ENCODE measurements around the gene RAPGEF6. TPM values are rescaled to one million over a fixed set of nuclear protein-coding genes. Genes with fewer than 3 reads are reported as not detected.
"Not testable (repeated sequence)": the region's sequence is repeated elsewhere in the genome, so short reads cannot be mapped to it uniquely, and the experiment has no call there.

Gene RAPGEF6
- total RNA-seq, 2 experiments from 2014 or later, result 34.5 to 37.3 TPM

- H3K27ac Mint-ChIP-seq; H3K4me3 Mint-ChIP-seq; H3K9me3 Mint-ChIP-seq; DNase-seq; CTCF ChIA-PET; H3K27me3 Mint-ChIP-seq (ENCODE audit: low read depth); intact Hi-C loops (cut with micrococcal nuclease): not testable (repeated sequence)
- peaks cover 21% of the 10 kb centered on the region for H3K36me3 Mint-ChIP-seq (ENCODE audit: low read depth)
- peaks cover 74% of the 10 kb centered on the region for H3K4me1 Mint-ChIP-seq (ENCODE audit: low read depth)
These were observed 13.9 kb downstream of the RAPGEF6 start for GRCh38 chr5:131621164-131621563.

DNA sequence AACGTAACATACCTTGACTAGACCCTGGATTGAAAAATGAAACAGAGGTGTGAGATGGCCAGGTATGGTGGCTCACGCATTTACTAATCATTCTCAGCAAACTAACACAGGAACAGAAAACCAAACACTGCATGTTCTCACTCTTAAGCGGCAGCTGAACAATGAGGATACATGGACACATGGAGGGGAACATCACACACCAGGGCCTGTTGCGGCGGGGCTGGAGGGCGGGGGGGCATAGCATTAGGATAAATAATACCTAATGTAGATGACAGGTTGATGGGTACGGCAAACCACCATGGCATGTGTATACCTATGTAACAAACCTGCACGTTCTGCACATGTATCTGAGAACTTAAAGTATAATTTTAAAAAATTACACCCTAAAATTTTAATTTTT is 15.9 kb downstream of the RAPGEF6 start:
- CTCF ChIA-PET, result no interaction called here
- H3K4me1 Mint-ChIP-seq (ENCODE audit: low read depth), result peaks cover 79% of the 10 kb centered on the region
- H3K27ac Mint-ChIP-seq, result no peak overlapping the region
- H3K4me3 Mint-ChIP-seq, result no peak overlapping the region
- H3K9me3 Mint-ChIP-seq, result peaks cover 3% of the 10 kb centered on the region
- intact Hi-C loops (cut with micrococcal nuclease), result no loop called here
- no peaks in the 10 kb centered on the region for H3K27me3 Mint-ChIP-seq (ENCODE audit: low read depth)
- DNase-seq, result no peak
- peaks cover 22% of the 10 kb centered on the region for H3K36me3 Mint-ChIP-seq (ENCODE audit: low read depth)

DNA sequence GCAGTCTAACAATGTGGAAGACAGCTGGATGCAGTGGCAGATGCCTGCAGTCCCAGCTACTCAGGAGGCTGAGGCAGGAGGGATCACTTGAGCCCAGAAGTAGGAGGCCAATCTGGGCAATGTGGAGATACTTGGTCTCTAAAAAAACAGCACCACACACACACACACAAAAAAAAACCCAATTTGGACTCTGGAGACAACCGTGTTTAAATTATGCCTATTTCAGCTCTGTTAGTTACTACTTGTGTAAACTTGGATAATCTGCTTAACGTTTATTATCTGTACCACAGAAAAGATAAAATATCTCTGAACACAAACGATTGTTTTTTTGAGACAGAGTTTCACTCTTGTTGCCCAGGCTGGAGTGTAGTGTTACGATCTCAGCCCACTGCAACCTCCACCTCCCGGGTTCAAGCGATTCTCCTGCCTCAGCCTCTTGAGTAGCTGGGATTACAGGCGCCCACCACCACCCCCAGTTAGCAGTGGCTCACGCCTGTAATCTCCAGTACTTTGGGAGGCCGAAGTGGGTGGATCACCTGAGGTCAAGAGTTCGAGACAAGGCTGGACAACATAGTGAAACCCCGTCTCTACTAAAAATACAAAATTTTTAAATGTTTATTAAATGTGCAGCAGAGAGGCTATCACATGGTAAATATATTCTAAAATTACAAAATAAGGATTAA is 17.7 kb downstream of the RAPGEF6 start:
- no peak overlapping the region for H3K4me3 Mint-ChIP-seq
- H3K9me3 Mint-ChIP-seq, result peaks cover 3% of the 10 kb centered on the region
- H3K36me3 Mint-ChIP-seq (ENCODE audit: low read depth), result peaks cover 14% of the 10 kb centered on the region
- CTCF ChIA-PET, result interaction anchor here (0.7 kb wide), 1 partner anchor 21 kb away, joined by 3 read pairs; no protein-coding TSS in a partner anchor
- no peaks in the 10 kb centered on the region for H3K27me3 Mint-ChIP-seq (ENCODE audit: low read depth)
- no peak for DNase-seq
- intact Hi-C loops (cut with micrococcal nuclease), result no loop called here
- no peak overlapping the region for H3K27ac Mint-ChIP-seq
- peaks cover 72% of the 10 kb centered on the region for H3K4me1 Mint-ChIP-seq (ENCODE audit: low read depth)

GRCh38 chr5:131615957-131616356 is 19.1 kb downstream of the RAPGEF6 start:
- peaks cover 67% of the 10 kb centered on the region for H3K4me1 Mint-ChIP-seq (ENCODE audit: low read depth)
- no peak overlapping the region for H3K27ac Mint-ChIP-seq
- CTCF ChIA-PET, result interaction anchor here (0.6 to 1.8 kb wide), 2 partner anchors 26 to 622 kb away, joined by 3 to 10 read pairs; no protein-coding TSS in a partner anchor

GRCh38 chr5:131613423-131613822 is 21.6 kb downstream of the RAPGEF6 start:
- CTCF ChIA-PET, result interaction anchor here (0.9 to 1.5 kb wide), 2 partner anchors 24 to 34 kb away, joined by 3 to 6 read pairs; no protein-coding TSS in a partner anchor
- peaks cover 69% of the 10 kb centered on the region for H3K4me1 Mint-ChIP-seq (ENCODE audit: low read depth)
- intact Hi-C loops (cut with micrococcal nuclease), result no loop called here
- H3K27me3 Mint-ChIP-seq (ENCODE audit: low read depth), result no peaks in the 10 kb centered on the region
- peaks cover 3% of the 10 kb centered on the region for H3K9me3 Mint-ChIP-seq
- H3K4me3 Mint-ChIP-seq, result no peak overlapping the region
- H3K27ac Mint-ChIP-seq, result no peak overlapping the region
- no peak for DNase-seq
- peaks cover 18% of the 10 kb centered on the region for H3K36me3 Mint-ChIP-seq (ENCODE audit: low read depth)

More at GRCh38 chr5:131615957-131616356, 19.1 kb downstream of the RAPGEF6 start:
- Mint-ChIP-seq H3K9me3 (peaks cover 3% of the 10 kb centered on the region), H3K4me3 (no peak overlapping the region), H3K27me3 (ENCODE audit: low read depth) (no peaks in the 10 kb centered on the region), H3K36me3 (ENCODE audit: low read depth) (peaks cover 15% of the 10 kb centered on the region)
- intact Hi-C loops (cut with micrococcal nuclease), result no loop called here
- no peak for DNase-seq

DNA sequence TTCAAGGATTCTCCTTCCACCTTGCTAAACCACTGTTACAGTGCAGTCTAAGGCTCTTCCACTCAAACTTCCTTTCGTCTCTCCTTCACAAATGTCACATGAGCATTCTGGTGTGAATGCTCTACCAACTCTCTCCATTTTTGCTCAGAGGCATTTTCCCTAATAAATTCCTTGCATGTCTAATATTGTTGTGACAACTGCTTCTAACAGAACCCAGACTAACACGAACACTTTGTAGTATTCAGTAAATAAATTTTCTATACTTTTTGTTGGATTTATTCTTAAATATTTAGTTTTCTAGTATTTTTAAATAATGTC is 24.0 kb downstream of the RAPGEF6 start:
- intact Hi-C loops (cut with micrococcal nuclease), result no loop called here
- H3K9me3 Mint-ChIP-seq, result peaks cover 3% of the 10 kb centered on the region
- CTCF ChIA-PET, result interaction anchor here (1.1 to 2.4 kb wide), 2 partner anchors 21 to 452 kb away, joined by 4 to 8 read pairs; no protein-coding TSS in a partner anchor
- no peaks in the 10 kb centered on the region for H3K27me3 Mint-ChIP-seq (ENCODE audit: low read depth)
- H3K36me3 Mint-ChIP-seq (ENCODE audit: low read depth), result peaks cover 14% of the 10 kb centered on the region
- no peak overlapping the region for H3K4me3 Mint-ChIP-seq
- peaks cover 70% of the 10 kb centered on the region for H3K4me1 Mint-ChIP-seq (ENCODE audit: low read depth)
- no peak overlapping the region for H3K27ac Mint-ChIP-seq
- DNase-seq, result no peak

- CTCF ChIA-PET, result interaction anchor here (0.9 to 2.4 kb wide), 3 partner anchors 21 to 452 kb away, joined by 3 to 8 read pairs (median 4); no protein-coding TSS in a partner anchor
- H3K4me3 Mint-ChIP-seq, result no peak overlapping the region
- H3K27me3 Mint-ChIP-seq (ENCODE audit: low read depth), result no peaks in the 10 kb centered on the region
- DNase-seq, result no peak
- H3K36me3 Mint-ChIP-seq (ENCODE audit: low read depth), result peaks cover 12% of the 10 kb centered on the region
- H3K27ac Mint-ChIP-seq, result no peak overlapping the region
- H3K9me3 Mint-ChIP-seq, result no peaks in the 10 kb centered on the region
- H3K4me1 Mint-ChIP-seq (ENCODE audit: low read depth), result peaks cover 68% of the 10 kb centered on the region
- intact Hi-C loops (cut with micrococcal nuclease), result no loop called here
These were observed 24.6 kb downstream of the RAPGEF6 start for GRCh38 chr5:131610198-131611063.

DNA sequence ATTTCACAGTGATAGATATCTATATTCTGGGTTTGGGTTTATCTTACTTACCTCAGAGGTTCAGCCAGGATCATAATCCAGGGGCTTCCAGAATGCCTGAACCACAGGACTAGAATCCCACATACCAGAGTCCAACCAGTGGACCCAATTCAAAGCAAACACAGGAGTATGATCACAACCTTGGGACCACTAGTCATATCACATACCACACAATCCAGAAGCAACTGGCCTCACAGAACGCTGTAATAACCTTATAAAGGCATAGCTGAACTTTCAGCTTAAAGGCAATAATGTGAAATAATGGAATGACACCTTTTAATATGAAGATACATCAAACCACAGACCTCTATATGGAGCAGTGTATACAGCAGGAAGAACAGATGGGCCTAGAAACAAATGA is 25.3 kb downstream of the RAPGEF6 start:
- Mint-ChIP-seq H3K4me3 (no peak overlapping the region), H3K9me3 (no peaks in the 10 kb centered on the region), H3K27me3 (ENCODE audit: low read depth) (no peaks in the 10 kb centered on the region), H3K4me1 (ENCODE audit: low read depth) (peaks cover 69% of the 10 kb centered on the region), H3K27ac (no peak overlapping the region), H3K36me3 (ENCODE audit: low read depth) (peaks cover 10% of the 10 kb centered on the region)
- DNase-seq, result no peak
- intact Hi-C loops (cut with micrococcal nuclease), result no loop called here
- CTCF ChIA-PET, result interaction anchor here (0.6 to 2.4 kb wide), 3 partner anchors 20 to 197 kb away, joined by 3 to 8 read pairs (median 5); no protein-coding TSS in a partner anchor

DNA sequence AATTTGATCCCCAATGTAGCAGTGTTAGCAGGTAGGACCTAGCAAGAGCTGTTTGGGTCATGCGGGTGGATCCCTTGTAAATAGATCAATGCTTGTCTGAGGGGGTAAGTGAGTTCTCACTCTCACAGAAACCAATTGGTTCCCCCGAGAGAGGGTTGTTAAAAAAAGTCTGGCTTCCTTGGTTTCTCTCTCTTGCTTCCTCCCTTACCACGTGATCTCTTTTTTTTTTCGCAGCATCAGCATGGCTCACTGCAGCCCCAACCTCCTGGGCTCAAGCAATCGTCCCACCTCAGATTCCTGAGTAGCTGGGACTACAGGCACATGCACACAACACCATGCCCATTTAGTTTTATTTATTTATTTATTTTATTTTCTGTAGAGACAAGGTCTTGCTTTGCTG is 26.4 kb downstream of the RAPGEF6 start:
- H3K36me3 Mint-ChIP-seq (ENCODE audit: low read depth), result peaks cover 5% of the 10 kb centered on the region
- H3K9me3 Mint-ChIP-seq, result no peaks in the 10 kb centered on the region
- CTCF ChIA-PET, result interaction anchor here (0.7 to 2.4 kb wide), 3 partner anchors 19 to 455 kb away, joined by 3 to 8 read pairs (median 7); no protein-coding TSS in a partner anchor
- H3K27me3 Mint-ChIP-seq (ENCODE audit: low read depth), result no peaks in the 10 kb centered on the region
- DNase-seq, result no peak
- H3K27ac Mint-ChIP-seq, result no peak overlapping the region
- no peak overlapping the region for H3K4me3 Mint-ChIP-seq
- peaks cover 62% of the 10 kb centered on the region for H3K4me1 Mint-ChIP-seq (ENCODE audit: low read depth)
- intact Hi-C loops (cut with micrococcal nuclease), result loop anchor here (1.0 kb wide), 1 partner anchor 24 kb away; no protein-coding TSS in a partner anchor

GRCh38 chr5:131607903-131608540 is 27.0 kb downstream of the RAPGEF6 start:
- Mint-ChIP-seq H3K4me3 (no peak overlapping the region), H3K27ac (no peak overlapping the region), H3K27me3 (ENCODE audit: low read depth) (no peaks in the 10 kb centered on the region), H3K9me3 (no peaks in the 10 kb centered on the region), H3K4me1 (ENCODE audit: low read depth) (peaks cover 59% of the 10 kb centered on the region), H3K36me3 (ENCODE audit: low read depth) (peaks cover 5% of the 10 kb centered on the region)
- DNase-seq, result no peak
- intact Hi-C loops (cut with micrococcal nuclease), result loop anchor here (1.0 kb wide), 1 partner anchor 24 kb away; no protein-coding TSS in a partner anchor
- CTCF ChIA-PET, result interaction anchor here (0.7 to 0.9 kb wide), 2 partner anchors 21 to 455 kb away, joined by 3 to 7 read pairs; no protein-coding TSS in a partner anchor

DNA sequence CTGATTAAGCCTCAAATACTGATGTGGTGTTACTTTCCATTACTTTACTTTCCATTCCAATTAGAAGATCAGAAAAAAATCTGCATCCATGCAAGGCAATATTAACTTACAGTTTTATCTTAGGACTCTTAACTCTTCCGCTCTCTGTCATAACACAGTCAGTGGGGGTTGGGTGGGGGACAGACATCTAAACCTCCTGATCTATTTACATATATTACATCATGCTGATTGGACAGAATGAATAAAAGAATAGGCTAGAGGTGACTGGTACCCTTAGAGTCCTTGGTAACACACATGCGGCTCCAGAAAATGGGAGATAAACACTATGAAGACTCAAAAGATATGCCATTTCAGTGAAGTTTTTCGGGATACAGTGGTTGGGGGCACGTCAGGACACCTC is 27.6 kb downstream of the RAPGEF6 start:
- no peak overlapping the region for H3K4me3 Mint-ChIP-seq
- DNase-seq, result no peak
- no peaks in the 10 kb centered on the region for H3K27me3 Mint-ChIP-seq (ENCODE audit: low read depth)
- no peak overlapping the region for H3K27ac Mint-ChIP-seq
- H3K36me3 Mint-ChIP-seq (ENCODE audit: low read depth), result peaks cover 5% of the 10 kb centered on the region
- no peaks in the 10 kb centered on the region for H3K9me3 Mint-ChIP-seq
- CTCF ChIA-PET, result no interaction called here
- intact Hi-C loops (cut with micrococcal nuclease), result no loop called here
- peaks cover 57% of the 10 kb centered on the region for H3K4me1 Mint-ChIP-seq (ENCODE audit: low read depth)

GRCh38 chr5:131605086-131605485 is 29.9 kb downstream of the RAPGEF6 start:
- no peak overlapping the region for H3K27ac Mint-ChIP-seq
- peaks cover 47% of the 10 kb centered on the region for H3K4me1 Mint-ChIP-seq (ENCODE audit: low read depth)
- CTCF ChIA-PET, result interaction anchor here (1.2 kb wide), 1 partner anchor 15 kb away, joined by 4 read pairs; no protein-coding TSS in a partner anchor
- no peaks in the 10 kb centered on the region for H3K27me3 Mint-ChIP-seq (ENCODE audit: low read depth)
- H3K36me3 Mint-ChIP-seq (ENCODE audit: low read depth), result peaks cover 11% of the 10 kb centered on the region
- no peak for DNase-seq
- H3K9me3 Mint-ChIP-seq, result no peaks in the 10 kb centered on the region
- no peak overlapping the region for H3K4me3 Mint-ChIP-seq
- intact Hi-C loops (cut with micrococcal nuclease), result no loop called here
